Epithelial cell of proximal tubule (primary cell): ENCODE measurements around the gene DNAAF5. TPM values are rescaled to one million over a fixed set of nuclear protein-coding genes. Genes with fewer than 3 reads are reported as not detected.

Source experiments
- DNase-seq: peaks from one replicate; pipeline ENCODE4 v3.0.0-alpha.2; 2011; ENCODE audit warnings: low read depth
- H3K4me3 ChIP-seq: 2 replicates; pipeline ENCODE4 v1.5.1; 2011; ENCODE audit warnings: low read depth, mild to moderate bottlenecking, low read length
- total RNA-seq: library from RNA; depleted of rRNA; stranded (reverse); fragments of >200 nt; gene quantifications from 2 replicates; pipeline ENCODE4 v1.2.3, GENCODE V29; 2015
- TF ChIP-seq, protein P1 (sequence below): conservative IDR thresholded peaks from 2 replicates; pipeline ENCODE4 v1.5.1; 2012; ENCODE audit warnings: low read depth, mild to moderate bottlenecking, low read length

Gene DNAAF5
- total RNA-seq, 1 donor from 2014 or later = 64.1 TPM

DNA sequence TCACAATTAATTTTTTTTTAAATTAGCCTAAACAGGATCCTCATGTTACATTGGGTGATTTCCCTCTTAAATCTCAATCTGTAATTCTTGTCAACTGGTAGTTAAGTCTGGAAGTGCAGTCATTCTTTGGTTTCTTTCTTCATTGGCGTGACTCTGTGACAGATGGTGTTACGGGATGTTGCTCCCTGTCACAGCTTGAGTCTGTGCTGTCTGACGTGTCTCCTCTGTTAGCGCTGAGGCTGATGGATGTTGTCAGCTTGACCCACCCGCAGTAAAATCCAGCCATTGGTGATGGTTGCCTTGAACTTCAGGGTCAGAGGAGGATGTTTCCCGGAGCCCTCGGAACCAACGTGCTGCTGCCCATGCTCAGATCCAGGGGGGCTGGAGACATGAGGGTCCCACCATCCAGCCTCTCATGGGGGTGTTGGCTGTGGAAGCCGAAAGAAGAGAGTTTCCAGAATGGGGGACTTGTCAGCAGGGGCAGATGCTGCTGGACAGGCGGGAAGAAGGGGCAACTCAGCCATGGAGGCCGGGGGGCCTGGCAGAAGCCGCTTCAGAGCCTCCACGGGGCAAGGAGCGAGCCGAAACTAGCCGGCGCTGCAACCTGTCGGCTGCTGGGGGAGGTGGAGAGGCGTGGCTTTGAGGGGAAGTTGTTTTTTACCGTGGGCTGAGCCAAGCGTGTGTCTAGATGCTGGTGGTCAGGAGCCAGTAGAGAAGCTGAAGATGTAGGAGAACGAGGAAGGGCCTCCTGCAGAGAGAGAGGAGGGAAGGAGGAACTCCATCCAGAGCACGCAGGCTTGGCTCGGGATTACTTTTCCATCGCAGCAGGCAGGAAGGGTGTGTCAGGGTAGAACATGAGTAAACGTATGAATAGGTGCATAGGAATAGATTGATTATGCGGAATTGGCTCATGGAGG, 109.2 kb downstream of the DNAAF5 start:
- TF ChIP-seq, protein P1, sequence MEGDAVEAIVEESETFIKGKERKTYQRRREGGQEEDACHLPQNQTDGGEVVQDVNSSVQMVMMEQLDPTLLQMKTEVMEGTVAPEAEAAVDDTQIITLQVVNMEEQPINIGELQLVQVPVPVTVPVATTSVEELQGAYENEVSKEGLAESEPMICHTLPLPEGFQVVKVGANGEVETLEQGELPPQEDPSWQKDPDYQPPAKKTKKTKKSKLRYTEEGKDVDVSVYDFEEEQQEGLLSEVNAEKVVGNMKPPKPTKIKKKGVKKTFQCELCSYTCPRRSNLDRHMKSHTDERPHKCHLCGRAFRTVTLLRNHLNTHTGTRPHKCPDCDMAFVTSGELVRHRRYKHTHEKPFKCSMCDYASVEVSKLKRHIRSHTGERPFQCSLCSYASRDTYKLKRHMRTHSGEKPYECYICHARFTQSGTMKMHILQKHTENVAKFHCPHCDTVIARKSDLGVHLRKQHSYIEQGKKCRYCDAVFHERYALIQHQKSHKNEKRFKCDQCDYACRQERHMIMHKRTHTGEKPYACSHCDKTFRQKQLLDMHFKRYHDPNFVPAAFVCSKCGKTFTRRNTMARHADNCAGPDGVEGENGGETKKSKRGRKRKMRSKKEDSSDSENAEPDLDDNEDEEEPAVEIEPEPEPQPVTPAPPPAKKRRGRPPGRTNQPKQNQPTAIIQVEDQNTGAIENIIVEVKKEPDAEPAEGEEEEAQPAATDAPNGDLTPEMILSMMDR = no peak
- no peak for DNase-seq
- no peak overlapping the region for H3K4me3 ChIP-seq

Other genes starting within 250 kb of the DNAAF5 start
- gene PDGFA, start 206.9 kb upstream of the DNAAF5 start, total RNA-seq = 11.6 and 27.3 TPM in 2 replicates
- 12.2 and 23.0 TPM in 2 replicates for gene PRKAR1B, start 582 bp downstream of the DNAAF5 start, total RNA-seq
- gene SUN1, start 105.8 kb downstream of the DNAAF5 start, total RNA-seq = 117 and 270 TPM in 2 replicates
- 32.6 and 42.2 TPM in 2 replicates for gene GET4, start 149.9 kb downstream of the DNAAF5 start, total RNA-seq
- 3.9 and 7.2 TPM in 2 replicates for gene ADAP1, start 228.0 kb downstream of the DNAAF5 start, total RNA-seq
- gene COX19, start 248.8 kb downstream of the DNAAF5 start, total RNA-seq = 4.6 and 5.4 TPM in 2 replicates